ENCODE results near the gene C2orf49.

The C2orf49 gene

GRCh38 chr2:105376010-105376409 is 38.7 kb downstream of the C2orf49 start:
- Histone ChIP-seq H3K27ac (replicated peaks; ENCODE audit: low read length) (no peak overlapping the region), H3K23ac (ENCODE audit: low read depth, low read length, poor library complexity) (no peak overlapping the region), H3K9ac (ENCODE audit: low read depth, low read length, poor library complexity) (no peak overlapping the region), H3K4me2 (ENCODE audit: insufficient read depth, low read length, poor library complexity, severe bottlenecking) (no peak overlapping the region), H3K79me1 (ENCODE audit: low read depth, low read length) (no peaks in the 10 kb centered on the region), H3K36me3 (replicated peaks in 1 of 2; ENCODE audit: control insufficient read depth in 2 of 2, insufficient read depth in 2 of 2, low read length in 2 of 2) (peaks cover 3 to 42% of the 10 kb centered on the region in 2 donors), H4K8ac (ENCODE audit: low read depth, low read length) (no peak overlapping the region), H3K4ac (ENCODE audit: low read length) (no peak overlapping the region), H2AFZ (ENCODE audit: low read length) (no peak overlapping the region), H2BK5ac (ENCODE audit: low read length) (no peak overlapping the region), H3K9me3 (replicated peaks in 1 of 2; ENCODE audit: control insufficient read depth in 2 of 2, insufficient read depth in 1 of 2, low read depth in 1 of 2, low read length in 2 of 2) (no peaks in the 10 kb centered on the region), H2AK5ac (ENCODE audit: low read depth, low read length) (no peak overlapping the region), H3K18ac (ENCODE audit: low read length) (no peak overlapping the region), H3K27me3 (ENCODE audit: control insufficient read depth in 3 of 3, insufficient read depth in 3 of 3, low read depth in 1 of 3, low read length in 3 of 3) (no peaks in the 10 kb centered on the region), H3K4me3 (ENCODE audit: low read length in 2 of 2) (no peak overlapping the region), H2BK12ac (ENCODE audit: low read length) (no peak overlapping the region), H3K4me1 (ENCODE audit: control insufficient read depth in 2 of 2, insufficient read depth in 1 of 2, low read depth in 1 of 2, low read length in 2 of 2) (peaks cover 0 to 5% of the 10 kb centered on the region in 2 donors), H2BK15ac (ENCODE audit: low read length) (no peak overlapping the region), H4K91ac (ENCODE audit: low read depth, low read length, poor library complexity) (no peak overlapping the region), H3K14ac (ENCODE audit: low read length) (no peak overlapping the region), H2BK120ac (ENCODE audit: low read depth, low read length) (no peak overlapping the region)
- WGBS, 2 donors (ENCODE audit: extremely low coverage in 2 of 2, insufficient read length in 2 of 2, insufficient replicate concordance in 1 of 2) = no CpG with 5 or more reads among the region's 11 CpGs
- no peak for DNase-seq (ENCODE audit: low spot score)

DNA sequence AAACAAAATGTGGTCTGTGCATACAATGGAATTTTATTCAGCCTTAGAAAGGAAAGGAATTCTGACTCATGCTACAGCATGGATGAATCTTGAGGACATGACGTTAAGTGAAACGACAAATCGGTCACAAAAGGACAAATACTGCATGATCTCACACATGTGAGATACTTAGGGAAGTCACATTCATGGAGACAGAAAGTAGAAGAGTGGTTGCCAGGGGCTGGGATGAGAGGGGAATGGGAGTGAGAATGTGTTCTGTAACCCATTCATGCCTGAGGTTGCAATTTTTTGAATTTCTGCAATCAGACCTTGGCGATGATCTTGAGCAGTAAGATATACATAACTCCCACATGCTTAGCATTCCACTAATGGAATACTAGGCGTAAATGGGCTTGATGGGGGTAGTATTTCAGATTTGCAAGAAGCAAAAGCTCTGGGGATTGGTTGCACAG is 39.5 kb downstream of the C2orf49 start:
- Histone ChIP-seq H3K14ac (ENCODE audit: low read length) (no peak overlapping the region), H3K27ac (replicated peaks; ENCODE audit: low read length) (no peak overlapping the region), H3K79me1 (ENCODE audit: low read depth, low read length) (no peaks in the 10 kb centered on the region), H3K4me3 (ENCODE audit: low read length in 2 of 2) (no peak overlapping the region), H2BK12ac (ENCODE audit: low read length) (no peak overlapping the region), H3K27me3 (ENCODE audit: control insufficient read depth in 3 of 3, insufficient read depth in 3 of 3, low read depth in 1 of 3, low read length in 3 of 3) (no peaks in the 10 kb centered on the region), H4K91ac (ENCODE audit: low read depth, low read length, poor library complexity) (no peak overlapping the region), H2BK15ac (ENCODE audit: low read length) (no peak overlapping the region), H2BK5ac (ENCODE audit: low read length) (no peak overlapping the region), H3K4me2 (ENCODE audit: insufficient read depth, low read length, poor library complexity, severe bottlenecking) (no peak overlapping the region), H3K4ac (ENCODE audit: low read length) (no peak overlapping the region), H2AK5ac (ENCODE audit: low read depth, low read length) (no peak overlapping the region), H3K23ac (ENCODE audit: low read depth, low read length, poor library complexity) (no peak overlapping the region), H3K18ac (ENCODE audit: low read length) (no peak overlapping the region), H4K8ac (ENCODE audit: low read depth, low read length) (no peak overlapping the region), H3K9me3 (replicated peaks in 1 of 2; ENCODE audit: control insufficient read depth in 2 of 2, insufficient read depth in 1 of 2, low read depth in 1 of 2, low read length in 2 of 2) (no peaks in the 10 kb centered on the region), H2AFZ (ENCODE audit: low read length) (no peak overlapping the region), H3K9ac (ENCODE audit: low read depth, low read length, poor library complexity) (no peak overlapping the region), H3K4me1 (ENCODE audit: control insufficient read depth in 2 of 2, insufficient read depth in 1 of 2, low read depth in 1 of 2, low read length in 2 of 2) (peaks cover 0 to 1% of the 10 kb centered on the region in 2 donors), H2BK120ac (ENCODE audit: low read depth, low read length) (no peak overlapping the region), H3K36me3 (replicated peaks in 1 of 2; ENCODE audit: control insufficient read depth in 2 of 2, insufficient read depth in 2 of 2, low read length in 2 of 2) (peaks cover 5 to 42% of the 10 kb centered on the region in 2 donors)
- no CpG with 5 or more reads among the region's 5 CpGs for WGBS, 2 donors (ENCODE audit: extremely low coverage in 2 of 2, insufficient read length in 2 of 2, insufficient replicate concordance in 1 of 2)
- no peak for DNase-seq (ENCODE audit: low spot score)

DNA sequence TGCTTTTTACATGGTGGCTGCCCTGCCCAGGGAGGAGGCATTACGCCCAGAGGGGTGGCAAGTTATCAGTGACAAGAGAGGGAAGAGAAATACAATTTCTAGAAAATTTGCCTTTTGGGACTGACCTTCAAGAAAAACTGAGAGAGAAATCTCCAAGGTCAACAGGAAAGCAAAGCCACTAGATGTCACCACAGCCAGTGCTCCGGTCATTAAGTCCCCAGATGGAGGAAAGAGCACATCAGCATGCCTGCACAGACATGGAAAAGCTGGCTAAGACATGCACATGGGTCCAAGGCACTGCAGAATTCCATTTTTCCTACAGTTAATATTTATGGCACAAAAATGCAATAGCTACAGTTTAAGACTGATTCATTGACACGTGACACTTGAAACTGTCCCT is 40.5 kb downstream of the C2orf49 start:
- Histone ChIP-seq H3K9ac (ENCODE audit: low read depth, low read length, poor library complexity) (no peak overlapping the region), H3K36me3 (replicated peaks in 1 of 2; ENCODE audit: control insufficient read depth in 2 of 2, insufficient read depth in 2 of 2, low read length in 2 of 2) (peaks cover 4 to 50% of the 10 kb centered on the region in 2 donors), H3K4me1 (ENCODE audit: control insufficient read depth in 2 of 2, insufficient read depth in 1 of 2, low read depth in 1 of 2, low read length in 2 of 2) (no peaks in the 10 kb centered on the region), H3K4me2 (ENCODE audit: insufficient read depth, low read length, poor library complexity, severe bottlenecking) (no peak overlapping the region), H2BK120ac (ENCODE audit: low read depth, low read length) (no peak overlapping the region), H4K8ac (ENCODE audit: low read depth, low read length) (no peak overlapping the region), H3K4me3 (ENCODE audit: low read length in 2 of 2) (no peak overlapping the region), H3K14ac (ENCODE audit: low read length) (no peak overlapping the region), H3K79me1 (ENCODE audit: low read depth, low read length) (no peaks in the 10 kb centered on the region), H3K27ac (replicated peaks; ENCODE audit: low read length) (no peak overlapping the region), H2BK12ac (ENCODE audit: low read length) (no peak overlapping the region), H2BK5ac (ENCODE audit: low read length) (no peak overlapping the region), H3K18ac (ENCODE audit: low read length) (no peak overlapping the region), H2BK15ac (ENCODE audit: low read length) (no peak overlapping the region), H3K27me3 (ENCODE audit: control insufficient read depth in 3 of 3, insufficient read depth in 3 of 3, low read depth in 1 of 3, low read length in 3 of 3) (no peaks in the 10 kb centered on the region), H4K91ac (ENCODE audit: low read depth, low read length, poor library complexity) (no peak overlapping the region), H3K4ac (ENCODE audit: low read length) (no peak overlapping the region), H3K9me3 (replicated peaks in 1 of 2; ENCODE audit: control insufficient read depth in 2 of 2, insufficient read depth in 1 of 2, low read depth in 1 of 2, low read length in 2 of 2) (no peaks in the 10 kb centered on the region), H3K23ac (ENCODE audit: low read depth, low read length, poor library complexity) (no peak overlapping the region), H2AFZ (ENCODE audit: low read length) (no peak overlapping the region), H2AK5ac (ENCODE audit: low read depth, low read length) (no peak overlapping the region)
- WGBS, 2 donors (ENCODE audit: extremely low coverage in 2 of 2, insufficient read length in 2 of 2, insufficient replicate concordance in 1 of 2) = no CpG with 5 or more reads among the region's 3 CpGs
- DNase-seq (ENCODE audit: low spot score) = no peak

DNA sequence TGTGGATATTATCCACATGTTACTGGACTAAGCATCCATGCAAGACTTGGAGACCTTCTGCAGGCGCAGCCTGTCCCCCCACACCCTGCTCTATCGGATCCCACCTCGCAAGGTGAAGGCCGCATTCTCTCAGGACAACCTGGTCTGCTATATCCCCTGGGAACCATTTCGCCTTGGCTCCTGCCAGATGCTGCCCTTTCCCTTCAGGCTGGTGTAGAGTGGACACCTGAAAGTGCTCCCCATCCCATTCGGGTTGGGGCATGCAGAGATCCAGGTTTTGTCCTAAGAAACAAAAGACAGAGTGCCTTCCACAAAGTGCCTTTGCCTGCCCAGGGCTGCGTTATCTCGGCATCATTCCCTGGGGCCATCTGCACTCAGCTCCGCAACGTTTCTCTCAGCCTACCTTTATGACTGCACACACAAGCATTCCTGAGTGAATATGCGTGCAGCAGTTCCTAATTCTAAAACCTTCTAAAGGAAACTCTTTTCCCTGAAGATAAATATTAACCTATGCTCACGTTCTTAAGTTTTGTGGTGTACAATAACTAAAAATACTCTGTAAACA is 41.0 kb downstream of the C2orf49 start:
- peaks cover 3 to 50% of the 10 kb centered on the region in 2 donors for H3K36me3 ChIP-seq (replicated peaks in 1 of 2; ENCODE audit: control insufficient read depth in 2 of 2, insufficient read depth in 2 of 2, low read length in 2 of 2)
- H3K14ac ChIP-seq (ENCODE audit: low read length) = no peak overlapping the region
- WGBS, 2 donors (ENCODE audit: extremely low coverage in 2 of 2, insufficient read length in 2 of 2, insufficient replicate concordance in 1 of 2) = no CpG with 5 or more reads among the region's 12 CpGs
- no peaks in the 10 kb centered on the region for H3K79me1 ChIP-seq (ENCODE audit: low read depth, low read length)
- no peak overlapping the region for H2AK5ac ChIP-seq (ENCODE audit: low read depth, low read length)
- H2BK12ac ChIP-seq (ENCODE audit: low read length) = no peak overlapping the region
- no peaks in the 10 kb centered on the region for H3K4me1 ChIP-seq (ENCODE audit: control insufficient read depth in 2 of 2, insufficient read depth in 1 of 2, low read depth in 1 of 2, low read length in 2 of 2)
- H2BK120ac ChIP-seq (ENCODE audit: low read depth, low read length) = no peak overlapping the region
- H4K91ac ChIP-seq (ENCODE audit: low read depth, low read length, poor library complexity) = no peak overlapping the region
- no peak overlapping the region for H3K18ac ChIP-seq (ENCODE audit: low read length)
- H4K8ac ChIP-seq (ENCODE audit: low read depth, low read length) = no peak overlapping the region
- H2AFZ ChIP-seq (ENCODE audit: low read length) = no peak overlapping the region
- H3K23ac ChIP-seq (ENCODE audit: low read depth, low read length, poor library complexity) = no peak overlapping the region
- H3K27ac ChIP-seq (replicated peaks; ENCODE audit: low read length) = no peak overlapping the region
- H3K4me2 ChIP-seq (ENCODE audit: insufficient read depth, low read length, poor library complexity, severe bottlenecking) = no peak overlapping the region
- no peak overlapping the region for H2BK15ac ChIP-seq (ENCODE audit: low read length)
- H3K9me3 ChIP-seq (replicated peaks in 1 of 2; ENCODE audit: control insufficient read depth in 2 of 2, insufficient read depth in 1 of 2, low read depth in 1 of 2, low read length in 2 of 2) = no peaks in the 10 kb centered on the region
- no peak overlapping the region for H3K4ac ChIP-seq (ENCODE audit: low read length)
- no peaks in the 10 kb centered on the region for H3K27me3 ChIP-seq (ENCODE audit: control insufficient read depth in 3 of 3, insufficient read depth in 3 of 3, low read depth in 1 of 3, low read length in 3 of 3)
- no peak overlapping the region for H3K4me3 ChIP-seq (ENCODE audit: low read length in 2 of 2)
- no peak for DNase-seq (ENCODE audit: low spot score)
- no peak overlapping the region for H3K9ac ChIP-seq (ENCODE audit: low read depth, low read length, poor library complexity)
- no peak overlapping the region for H2BK5ac ChIP-seq (ENCODE audit: low read length)
